ENCODE results near the gene BMP15.

BMP15 gene

DNA sequence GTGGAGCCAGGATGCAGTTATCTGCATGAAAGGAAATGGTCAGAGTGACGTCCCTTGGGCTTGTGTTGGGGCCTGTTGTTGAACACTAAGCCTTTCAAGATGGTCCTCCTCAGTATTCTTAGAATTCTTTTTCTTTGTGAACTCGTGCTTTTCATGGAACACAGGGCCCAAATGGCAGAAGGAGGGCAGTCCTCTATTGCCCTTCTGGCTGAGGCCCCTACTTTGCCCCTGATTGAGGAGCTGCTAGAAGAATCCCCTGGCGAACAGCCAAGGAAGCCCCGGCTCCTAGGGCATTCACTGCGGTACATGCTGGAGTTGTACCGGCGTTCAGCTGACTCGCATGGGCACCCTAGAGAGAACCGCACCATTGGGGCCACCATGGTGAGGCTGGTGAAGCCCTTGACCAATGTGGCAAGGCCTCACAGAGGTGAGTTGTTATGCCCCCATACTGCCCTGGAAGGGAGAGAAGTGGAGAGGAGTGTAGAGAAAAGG, at the start of gene BMP15:
Gene BMP15 (plus strand): TSS at position 51 of the 492 bp plus-strand sequence. CDS start 49 bp downstream, at position 100.
- DNase-seq: no peak

DNA sequence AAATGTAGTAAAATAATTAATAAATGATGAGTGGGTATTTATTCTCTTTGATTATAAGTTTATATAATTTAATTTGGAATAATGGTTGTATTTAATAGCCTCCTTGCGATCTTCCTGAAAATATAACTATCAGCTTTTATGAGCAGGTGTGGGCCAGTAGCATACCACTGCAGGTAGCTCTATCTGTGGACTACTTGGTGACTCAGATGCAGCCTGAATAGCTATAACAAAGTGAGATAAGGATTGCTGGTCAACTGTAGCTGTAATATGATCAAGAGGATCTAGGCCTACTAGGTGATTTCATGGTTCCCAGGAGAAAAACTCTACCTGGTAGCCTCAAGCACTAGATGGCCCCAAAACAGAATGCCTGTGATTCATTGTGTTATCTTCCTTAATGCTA, 47.1 kb upstream of the BMP15 start:
- no peak for DNase-seq

DNA sequence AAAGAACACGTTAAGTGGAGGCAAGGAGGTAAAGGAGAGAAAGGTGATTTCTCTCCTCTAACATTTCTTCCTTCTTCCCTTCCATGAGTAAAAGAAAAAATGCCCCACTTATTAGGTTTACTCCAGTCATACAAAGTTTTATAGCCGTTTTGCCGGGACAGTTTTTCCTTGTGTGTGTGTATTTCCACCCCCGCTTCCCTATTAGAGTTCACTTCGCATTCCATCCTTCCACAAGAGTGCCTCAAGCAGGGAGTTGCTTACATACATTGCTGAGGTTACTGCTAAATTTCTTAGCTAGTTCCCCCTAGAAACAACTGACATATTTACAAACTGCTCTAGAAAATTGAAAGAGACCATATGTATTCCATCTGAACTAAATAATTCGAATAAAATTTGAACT, 45.2 kb upstream of the BMP15 start:
- no peak for DNase-seq

DNA sequence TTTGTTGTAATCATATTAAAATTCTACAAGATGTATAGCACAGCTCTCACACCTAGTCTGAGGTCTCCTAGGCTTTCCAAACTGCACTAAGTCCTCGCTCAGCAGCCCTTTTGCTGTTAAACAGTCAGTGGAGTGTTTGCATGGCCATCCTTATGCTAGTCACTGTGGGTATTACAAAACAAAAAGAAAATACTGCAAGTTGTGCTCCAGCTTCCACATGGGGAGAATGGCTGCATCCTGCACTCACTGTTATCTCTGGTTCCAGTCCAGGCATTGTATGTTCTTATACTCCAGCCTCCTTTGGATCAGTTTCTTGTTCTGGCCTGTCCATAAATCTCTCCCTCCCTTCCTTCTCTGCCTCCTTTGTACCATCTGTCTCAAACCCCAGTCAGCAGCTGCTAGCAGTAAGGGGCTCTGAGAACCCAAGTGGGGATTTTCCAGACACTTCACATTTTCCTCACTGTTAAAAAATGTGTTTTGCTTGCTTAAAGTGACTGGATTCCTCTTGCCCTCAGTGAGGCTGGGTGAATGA, 38.5 kb upstream of the BMP15 start:
- no peak for DNase-seq

DNA sequence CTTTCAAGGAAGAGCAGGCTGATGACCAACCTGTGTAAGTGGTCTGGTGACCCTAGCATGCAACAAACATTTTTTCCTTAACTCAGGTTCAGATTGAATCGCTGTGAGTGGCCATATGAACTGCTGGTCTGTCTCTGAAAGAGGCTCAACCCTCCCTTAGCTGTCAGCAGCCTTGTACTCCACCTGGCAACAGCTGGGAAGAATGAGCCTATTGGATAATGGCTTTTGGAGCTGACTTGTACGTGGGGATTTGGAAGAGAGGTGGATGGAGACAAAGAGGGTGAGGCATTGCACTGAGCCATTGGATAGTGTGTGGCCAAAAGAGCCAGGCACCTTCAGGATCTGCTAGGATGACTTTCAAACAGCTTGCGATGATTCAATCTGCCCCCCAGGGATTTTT, 35.7 kb upstream of the BMP15 start:
- no peak for DNase-seq

DNA sequence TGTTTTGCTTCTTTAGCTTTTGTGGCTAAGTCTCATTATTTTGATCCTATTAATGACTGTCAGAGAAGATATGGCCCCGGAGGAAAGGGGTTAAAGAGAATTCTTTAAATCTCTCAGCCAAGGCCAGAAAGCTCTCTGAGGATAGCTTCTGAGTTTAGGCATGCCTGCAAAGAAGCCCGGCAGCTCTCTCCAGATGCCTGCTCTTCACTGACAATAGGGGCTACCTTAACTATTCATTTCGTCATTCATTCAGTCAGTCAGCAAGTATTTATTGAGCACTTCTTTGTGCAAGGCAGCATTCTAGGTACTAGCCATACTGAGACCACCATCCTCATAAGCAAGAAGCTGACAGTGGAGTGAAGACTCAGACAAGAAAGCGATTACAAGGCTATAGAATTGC, 34.0 kb upstream of the BMP15 start:
- no peak for DNase-seq

DNA sequence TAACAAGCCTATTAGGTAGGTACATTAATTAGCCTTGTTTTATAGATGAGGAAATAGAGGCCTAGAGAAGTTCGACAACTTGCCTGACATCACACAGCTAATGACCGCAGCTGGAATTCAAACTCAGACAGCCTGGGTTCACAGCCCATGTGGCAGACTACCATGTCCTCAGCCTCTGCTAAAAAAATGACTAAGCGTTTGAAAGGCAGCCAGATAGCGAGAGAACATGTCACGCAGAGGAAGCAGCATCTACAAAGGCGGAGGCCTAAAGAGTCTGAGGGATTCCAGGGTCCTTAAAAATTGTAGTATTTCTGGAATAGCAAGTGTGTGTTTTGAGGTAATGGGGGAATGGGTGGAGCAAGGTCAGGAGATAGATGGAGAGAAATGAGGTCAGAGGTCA, 33.2 kb upstream of the BMP15 start:
- DNase-seq: no peak

DNA sequence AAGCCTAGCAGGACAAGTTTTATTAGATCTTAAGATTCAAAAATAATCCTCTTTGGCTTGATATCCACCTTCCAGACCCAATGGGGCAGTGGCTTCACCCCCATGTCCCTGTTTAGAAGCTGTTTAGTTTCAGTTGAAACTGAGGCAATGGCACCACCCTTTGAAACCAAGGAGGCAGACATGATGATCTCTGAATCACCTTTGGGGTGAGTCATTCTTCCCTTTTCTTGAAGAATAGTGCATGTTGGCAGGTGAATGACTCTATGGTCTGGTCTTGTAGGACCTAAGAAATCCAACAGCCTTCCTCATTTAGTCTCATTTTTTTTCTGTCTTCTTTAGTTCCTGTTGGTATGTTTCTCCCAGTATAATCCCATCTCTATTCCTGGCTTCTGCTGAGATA, 29.5 kb upstream of the BMP15 start:
- no peak for DNase-seq

DNA sequence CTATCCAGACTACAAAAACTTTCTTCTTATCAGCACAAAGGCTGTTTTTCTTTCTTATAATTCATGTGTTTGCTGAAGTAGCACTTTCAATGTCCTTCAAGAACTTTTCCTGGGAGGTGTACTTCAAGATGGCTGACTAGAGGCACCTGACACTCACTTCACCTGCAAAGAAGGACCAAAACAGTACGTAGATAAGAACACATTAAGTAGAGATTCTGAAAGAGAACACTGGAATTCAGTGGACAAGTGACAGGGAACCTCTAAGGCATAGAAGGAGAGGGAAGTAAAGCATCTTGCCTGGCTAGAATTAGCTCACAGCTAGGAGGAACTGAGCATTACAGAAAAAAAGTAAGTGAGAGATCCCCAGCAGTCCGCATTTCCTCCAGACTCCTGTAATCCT, 21.7 kb upstream of the BMP15 start:
- no peak for DNase-seq

DNA sequence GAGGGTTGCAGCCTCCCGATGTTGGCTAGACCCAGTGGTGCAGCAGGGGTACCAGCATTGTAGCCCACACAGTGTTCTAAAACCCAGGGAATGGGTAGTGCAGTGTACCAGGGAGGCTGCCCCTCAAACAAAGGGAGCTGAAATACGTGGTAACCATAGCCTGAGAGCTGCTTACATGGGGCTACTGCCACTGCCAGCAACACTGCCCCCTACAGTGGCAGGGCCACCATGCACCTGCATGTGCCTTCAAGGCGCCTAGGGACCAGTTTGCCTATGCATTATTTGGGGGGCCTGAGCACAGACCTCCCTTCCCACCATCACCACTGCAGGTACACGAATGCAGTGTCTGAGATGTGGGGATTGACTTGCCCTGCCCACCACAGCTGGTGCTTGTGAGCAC, 21.0 kb upstream of the BMP15 start:
- DNase-seq: no peak

DNA sequence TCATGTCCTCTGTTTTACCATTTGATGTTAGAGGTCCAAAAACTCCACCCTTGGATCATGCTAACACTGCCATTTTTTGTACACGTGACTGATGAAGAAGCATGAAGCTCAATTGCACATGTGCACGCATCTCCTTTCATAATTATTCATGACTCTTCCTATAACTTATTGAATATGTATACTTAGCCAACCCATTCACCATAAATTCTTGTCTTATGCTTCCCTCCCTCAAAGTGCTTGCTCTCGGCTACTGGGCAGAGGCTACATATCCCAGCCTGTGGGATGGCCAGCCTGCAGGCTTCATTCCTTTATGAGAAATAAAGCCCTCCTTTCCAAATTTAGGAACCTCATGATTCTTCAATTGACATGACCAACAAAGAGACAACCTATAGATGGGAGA, 17.5 kb upstream of the BMP15 start:
- no peak for DNase-seq

DNA sequence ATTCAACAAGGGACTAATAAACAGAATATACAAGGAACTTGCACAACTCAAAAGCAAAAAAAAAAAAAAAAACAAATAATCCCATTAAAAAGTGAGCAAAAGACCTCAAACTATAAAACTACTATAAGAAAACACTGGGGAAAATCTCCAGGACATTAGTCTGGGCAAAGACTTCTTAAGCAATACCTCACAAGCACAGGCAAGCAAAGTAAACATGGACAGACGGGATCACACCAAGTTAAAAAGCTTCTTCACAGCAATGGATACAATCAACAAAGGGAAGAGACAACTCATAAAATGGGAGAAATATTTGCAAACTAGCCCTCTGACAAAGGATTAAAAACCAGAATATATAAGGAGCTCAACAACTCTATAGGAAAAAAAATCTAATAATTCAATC, 17.1 kb upstream of the BMP15 start:
- no peak for DNase-seq

DNA sequence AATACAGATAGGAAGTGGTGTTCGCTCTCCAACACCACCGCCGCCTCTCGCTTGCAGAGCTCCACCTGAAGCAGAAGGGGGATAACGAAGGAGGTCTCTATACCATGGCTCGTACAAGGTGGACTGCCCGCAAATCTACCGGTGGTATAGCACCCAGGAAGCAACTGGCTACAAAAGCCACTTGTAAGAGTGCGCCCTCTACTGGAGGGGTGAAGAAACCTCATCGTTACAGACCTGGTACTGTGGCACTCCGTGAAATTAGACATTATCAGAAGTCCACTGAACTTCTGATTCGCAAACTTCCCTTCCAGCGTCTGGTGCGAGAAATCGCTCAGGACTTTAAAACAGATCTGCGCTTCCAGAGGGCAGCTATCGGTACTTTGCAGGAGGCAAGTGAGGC, 5.2 kb upstream of the BMP15 start:
- DNase-seq: no peak

DNA sequence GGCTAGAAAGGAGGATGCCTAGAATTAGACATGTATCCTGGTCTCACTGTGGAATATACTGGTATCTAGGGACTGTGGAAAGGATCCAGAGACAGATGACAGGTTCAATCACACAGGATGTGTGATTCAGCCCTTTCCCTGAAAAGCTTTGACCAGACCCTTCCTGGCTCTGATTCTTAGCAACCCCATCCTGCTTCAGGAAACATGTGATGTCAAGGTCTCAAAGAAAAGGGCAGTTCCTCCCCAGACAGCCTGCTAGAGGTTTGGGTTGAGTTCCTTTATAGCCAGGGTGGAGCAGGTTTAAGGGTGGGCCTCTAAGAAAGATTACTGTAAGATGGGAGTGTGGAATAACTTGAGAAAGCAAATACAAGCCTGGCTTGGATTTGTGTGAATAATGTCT, 3.0 kb downstream of the BMP15 start:
- no peak for DNase-seq

DNA sequence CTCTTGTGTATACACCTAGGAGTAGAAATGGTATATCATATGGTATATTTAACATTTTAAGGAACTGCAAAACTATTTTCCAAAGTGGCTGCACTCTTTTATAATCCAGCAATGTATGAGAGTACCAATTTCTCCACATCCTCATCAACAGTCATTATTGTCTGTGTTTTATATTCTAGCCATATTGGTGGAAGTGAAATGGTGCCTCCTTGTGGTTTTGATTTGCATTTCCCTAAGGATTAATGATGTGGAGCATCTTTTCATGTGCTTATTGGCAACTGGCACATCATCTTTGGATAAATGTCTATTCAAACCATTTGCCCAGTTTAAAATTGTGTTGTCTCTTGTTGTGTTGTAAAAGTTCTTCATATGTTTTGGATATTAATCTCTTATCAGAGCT, 9.6 kb downstream of the BMP15 start:
- no peak for DNase-seq

DNA sequence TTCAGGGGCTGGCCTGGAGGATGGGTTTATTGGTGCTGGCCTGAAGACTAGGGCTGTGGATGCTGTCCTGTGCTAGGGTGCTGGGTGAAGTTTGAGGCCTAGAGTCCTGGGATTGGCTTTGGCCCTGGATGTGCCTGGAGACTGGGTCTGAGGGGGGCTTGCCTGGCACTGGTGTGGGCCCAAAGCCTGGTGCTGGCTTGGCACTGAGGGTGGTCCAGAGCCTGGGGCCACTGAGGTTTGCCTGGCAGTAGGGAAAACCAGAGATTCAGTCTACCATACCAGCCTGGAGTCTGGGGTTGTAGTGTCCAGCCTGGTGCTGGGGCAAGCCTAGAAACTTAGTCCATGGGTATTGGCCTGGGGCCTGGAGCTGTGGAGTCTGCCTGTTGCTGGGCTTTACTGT, 16.6 kb downstream of the BMP15 start:
- DNase-seq: no peak

DNA sequence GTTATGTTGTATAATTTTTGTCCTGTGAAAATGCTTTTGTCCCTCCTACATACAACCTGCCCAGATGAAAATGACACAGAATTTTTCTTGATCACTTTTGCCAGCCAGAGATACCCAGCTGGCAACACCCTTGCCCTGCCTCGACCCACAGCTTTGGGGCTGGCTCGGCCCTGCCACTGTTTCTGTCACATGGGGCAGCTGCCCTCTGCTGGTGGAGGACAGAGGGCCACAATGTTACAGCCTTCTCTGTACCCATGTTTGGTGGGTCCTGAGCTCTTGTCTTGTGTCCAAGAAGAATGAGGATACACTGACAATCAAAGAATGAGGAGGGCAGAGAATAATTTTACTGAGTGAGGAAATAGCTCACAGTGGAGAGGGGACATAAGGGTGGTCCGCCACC, 31.1 kb downstream of the BMP15 start:
- DNase-seq: no peak

DNA sequence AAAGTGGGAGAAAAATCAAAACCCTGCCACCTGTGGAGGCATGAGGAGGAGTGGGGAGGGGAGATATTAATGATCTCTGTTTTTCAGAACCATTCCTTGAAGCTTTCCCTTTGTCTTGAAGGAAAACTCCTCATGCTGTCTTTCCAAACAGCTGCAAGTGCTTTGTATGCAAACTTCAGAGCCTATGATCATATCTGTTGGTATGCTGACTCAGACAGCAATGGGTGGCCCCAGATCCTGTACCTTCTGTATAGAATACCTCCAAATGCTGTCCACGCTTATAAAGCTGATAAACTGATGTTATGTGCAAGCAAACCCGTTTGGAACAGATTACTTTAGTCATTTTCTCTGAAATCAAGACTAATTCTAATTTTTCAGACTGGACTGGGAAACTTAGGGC, 31.9 kb downstream of the BMP15 start:
- no peak for DNase-seq

DNA sequence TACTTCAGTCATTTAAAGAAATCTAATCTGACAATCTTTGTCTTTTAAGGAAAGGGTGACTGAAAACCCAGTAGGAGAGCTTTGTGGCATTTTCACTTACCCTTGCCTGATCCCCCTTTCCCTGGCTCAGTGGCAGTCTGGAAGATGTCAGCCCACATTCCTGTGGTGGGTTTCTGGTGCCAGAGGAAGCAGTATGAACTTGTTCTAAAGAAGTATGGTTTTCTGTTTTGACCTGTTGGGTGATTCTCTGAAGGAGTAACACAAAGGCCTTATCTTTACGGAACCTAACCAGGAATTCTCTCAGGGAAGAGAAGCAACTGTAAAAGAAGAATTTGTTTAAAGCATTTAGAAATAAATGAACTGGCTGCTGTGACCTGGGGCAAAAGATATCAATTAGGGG, 41.9 kb downstream of the BMP15 start:
- DNase-seq: no peak

DNA sequence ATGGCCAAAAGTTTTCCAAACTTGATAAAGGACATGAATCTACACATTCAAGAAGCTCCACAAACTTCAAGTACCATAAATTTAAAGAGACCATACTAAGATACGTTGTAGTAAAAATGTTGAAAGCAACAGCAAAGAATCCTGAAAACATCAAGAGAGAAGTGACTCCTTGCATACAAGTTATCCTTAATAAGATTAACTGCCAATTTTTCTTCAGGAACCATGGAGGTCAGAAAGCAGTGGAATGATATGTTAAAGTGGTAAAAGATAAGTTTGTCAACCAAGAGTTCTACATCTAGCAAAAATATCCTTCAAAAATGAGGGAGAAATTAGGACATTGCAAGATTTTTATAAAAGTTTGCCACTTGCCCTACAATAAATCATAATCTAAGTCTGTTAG, 43.3 kb downstream of the BMP15 start:
- no peak for DNase-seq

DNA sequence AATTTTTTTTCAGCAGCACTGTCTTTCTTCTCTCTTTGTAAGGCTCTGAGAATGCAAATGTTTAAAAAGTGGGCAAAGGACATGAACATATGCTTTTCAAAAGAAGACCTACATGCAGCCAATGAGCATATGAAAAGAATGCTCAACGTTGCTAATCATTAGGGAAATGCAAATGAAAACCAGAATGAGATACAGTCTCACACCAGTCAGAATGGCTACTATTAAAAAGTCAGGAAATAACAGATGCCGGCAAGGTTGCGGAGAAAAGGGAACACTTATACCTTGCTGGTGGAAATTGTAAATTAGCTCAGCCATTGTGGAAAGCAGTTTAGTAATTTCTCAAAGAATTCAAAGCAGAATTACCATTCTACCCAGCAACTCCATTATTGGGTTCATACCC, 51.6 kb downstream of the BMP15 start:
- DNase-seq: no peak

DNA sequence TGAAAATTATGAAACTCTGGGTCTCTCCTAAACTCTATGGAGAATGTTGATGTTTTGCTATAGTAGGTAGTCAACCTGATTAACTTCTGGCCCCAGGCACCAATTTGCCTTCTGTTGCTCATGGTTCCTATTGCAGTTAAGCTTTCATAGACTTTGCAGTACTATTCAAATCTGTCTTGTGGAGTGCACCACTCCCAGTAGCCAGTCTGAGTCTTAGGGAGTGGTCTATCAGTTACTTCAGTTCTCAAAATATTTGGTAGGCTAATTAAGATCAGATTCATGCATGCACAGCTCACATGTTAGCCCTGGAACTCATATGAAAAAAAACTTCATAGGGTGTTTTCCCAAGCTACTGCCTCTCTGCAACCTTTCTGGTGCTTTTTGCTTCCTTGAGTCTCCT, 53.3 kb downstream of the BMP15 start:
- DNase-seq: no peak

Data from stimulated activated CD4-positive, alpha-beta T cell treated with anti-CD3 and anti-CD28 coated beads, Interleukin-4, amount 100 ng/mL, for 24 hours (primary cell).